PC-9 (cell line): ENCODE measurements around the gene ARHGAP32. TPM values are rescaled to one million over a fixed set of nuclear protein-coding genes. Genes with fewer than 3 reads are reported as not detected.

Source experiments
- BruUV-seq: library from RNA; stranded (reverse); fragments of 400-500 nt; replicated peaks from 2 replicates; lab custom pipeline; 2021; lab: Mats Ljungman, UMichigan
- CTCF ChIA-PET: fragments of 300-600 bp; sonication (Branson Sonifier 250); formaldehyde crosslinking; loops from one replicate; lab custom pipeline; 2022; ENCODE audit warnings: antibody characterized with exemption; lab: Charles Lee
- POLR2A ChIA-PET: fragments of 300-600 bp; sonication (Branson Sonifier 250); formaldehyde crosslinking; loops from one replicate; lab custom pipeline; 2022; ENCODE audit warnings: antibody characterized with exemption; ENCODE audit not compliant: unreplicated experiment; lab: Charles Lee
- DNase-seq, 2 experiments: peaks; one replicate each; pipeline versions ENCODE4 v3.0.0 to v3.0.0-alpha.2; 2015 to 2022; ENCODE audit warnings: mixed read lengths in 1 of 2
- H2AFZ ChIP-seq: fragments of 200-600 bp; sonication (generic); 2 replicates; pipeline ENCODE4 v1.8.1; 2017; ENCODE audit warnings: antibody characterized with exemption
- H3F3A ChIP-seq: fragments of 200-600 bp; sonication (generic); 2 replicates; pipeline ENCODE4 v1.8.1; 2017; ENCODE audit warnings: antibody characterized with exemption, mild to moderate bottlenecking, low read depth; ENCODE audit not compliant: insufficient read depth
- H3K27ac ChIP-seq: fragments of 200-600 bp; sonication (generic); 2 replicates; pipeline ENCODE4 v1.6.1; 2016; ENCODE audit warnings: mixed run types
- H3K27me3 ChIP-seq: fragments of 200-600 bp; sonication (generic); 2 replicates; pipeline ENCODE4 v1.6.1; 2016; ENCODE audit warnings: low read depth, mixed run types; ENCODE audit not compliant: insufficient read depth
- H3K36me3 ChIP-seq: fragments of 200-600 bp; sonication (generic); 2 replicates; pipeline ENCODE4 v1.6.1; 2016; ENCODE audit warnings: low read depth, mixed run types
- H3K4me1 ChIP-seq: fragments of 200-600 bp; sonication (generic); replicated peaks from 2 replicates; pipeline ENCODE4 v1.6.1; 2016; ENCODE audit warnings: mixed run types; ENCODE audit not compliant: insufficient read depth
- H3K4me2 ChIP-seq: fragments of 200-600 bp; sonication (generic); 2 replicates; pipeline ENCODE4 v1.6.1; 2017; ENCODE audit warnings: mixed run types
- H3K4me3 ChIP-seq: fragments of 200-600 bp; sonication (generic); 2 replicates; pipeline ENCODE4 v1.6.1; 2016; ENCODE audit warnings: mixed run types
- H3K79me2 ChIP-seq: fragments of 200-600 bp; sonication (generic); 2 replicates; pipeline ENCODE4 v1.6.1; 2017; ENCODE audit warnings: low read depth, mixed run types
- H3K9me2 ChIP-seq: fragments of 200-600 bp; sonication (generic); 2 replicates; pipeline ENCODE4 v1.8.1; 2017; ENCODE audit warnings: mild to moderate bottlenecking; ENCODE audit not compliant: insufficient read depth
- H3K9me3 ChIP-seq: fragments of 200-600 bp; sonication (generic); 2 replicates; pipeline ENCODE4 v1.8.1; 2016; ENCODE audit warnings: low read depth; ENCODE audit not compliant: insufficient read depth
- H4K20me1 ChIP-seq: fragments of 200-600 bp; sonication (generic); 2 replicates; pipeline ENCODE4 v1.8.1; 2017; ENCODE audit not compliant: insufficient read depth
- EZH2 ChIP-seq: fragments of 200-600 bp; sonication (generic); IDR thresholded peaks from 2 replicates; pipeline ENCODE4 v1.8.0; 2017; ENCODE audit warnings: antibody characterized with exemption, low read depth
- intact Hi-C: fragments of 100-400 bp; cut with micrococcal nuclease; formaldehyde crosslinking; loops from one replicate; pipeline ENCODE4 v1.10.0; 2022; ENCODE audit not compliant: unreplicated experiment
- total RNA-seq: library from RNA; stranded (reverse); gene quantifications from 2 replicates; pipeline ENCODE4 v1.2.3, GENCODE V29; 2021
- TF ChIP-seq, protein P1 (sequence below): fragments of 200-600 bp; sonication (generic); conservative IDR thresholded peaks from 2 replicates; pipeline ENCODE4 v1.6.1; 2017; ENCODE audit warnings: mixed run types, antibody characterized with exemption, mild to moderate bottlenecking, moderate library complexity

ARHGAP32 gene
- total RNA-seq, 1 experiment from 2014 or later = 35.1 TPM

- Histone ChIP-seq H3K4me3 (no peak overlapping the region), H3F3A (no peaks in the 10 kb centered on the region), H3K27me3 (no peaks in the 10 kb centered on the region), H3K4me2 (no peak overlapping the region), H3K27ac (no peak overlapping the region), H3K9me3 (peaks cover 15% of the 10 kb centered on the region), H3K36me3 (no peaks in the 10 kb centered on the region), H3K79me2 (no peaks in the 10 kb centered on the region), H2AFZ (no peak overlapping the region), H3K4me1 (no peaks in the 10 kb centered on the region), H3K9me2 (no peaks in the 10 kb centered on the region), H4K20me1 (no peaks in the 10 kb centered on the region)
- no TSS peak for BruUV-seq
- TF ChIP-seq, protein P1, sequence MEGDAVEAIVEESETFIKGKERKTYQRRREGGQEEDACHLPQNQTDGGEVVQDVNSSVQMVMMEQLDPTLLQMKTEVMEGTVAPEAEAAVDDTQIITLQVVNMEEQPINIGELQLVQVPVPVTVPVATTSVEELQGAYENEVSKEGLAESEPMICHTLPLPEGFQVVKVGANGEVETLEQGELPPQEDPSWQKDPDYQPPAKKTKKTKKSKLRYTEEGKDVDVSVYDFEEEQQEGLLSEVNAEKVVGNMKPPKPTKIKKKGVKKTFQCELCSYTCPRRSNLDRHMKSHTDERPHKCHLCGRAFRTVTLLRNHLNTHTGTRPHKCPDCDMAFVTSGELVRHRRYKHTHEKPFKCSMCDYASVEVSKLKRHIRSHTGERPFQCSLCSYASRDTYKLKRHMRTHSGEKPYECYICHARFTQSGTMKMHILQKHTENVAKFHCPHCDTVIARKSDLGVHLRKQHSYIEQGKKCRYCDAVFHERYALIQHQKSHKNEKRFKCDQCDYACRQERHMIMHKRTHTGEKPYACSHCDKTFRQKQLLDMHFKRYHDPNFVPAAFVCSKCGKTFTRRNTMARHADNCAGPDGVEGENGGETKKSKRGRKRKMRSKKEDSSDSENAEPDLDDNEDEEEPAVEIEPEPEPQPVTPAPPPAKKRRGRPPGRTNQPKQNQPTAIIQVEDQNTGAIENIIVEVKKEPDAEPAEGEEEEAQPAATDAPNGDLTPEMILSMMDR = no peak
- no peak for TF ChIP-seq EZH2
- ChIA-PET POLR2A (no interaction called here), CTCF (no interaction called here)
- DNase-seq = no peak
- intact Hi-C loops = no loop called here
Measured at GRCh38 chr11:129222158-129222557, 30.0 kb upstream of the ARHGAP32 start.

- H3K79me2 ChIP-seq = no peaks in the 10 kb centered on the region
- H3K4me1 ChIP-seq = no peaks in the 10 kb centered on the region
- no peak overlapping the region for H3K4me2 ChIP-seq
- H3K4me3 ChIP-seq = no peak overlapping the region
- no peaks in the 10 kb centered on the region for H3K9me3 ChIP-seq
- H4K20me1 ChIP-seq = peaks cover 1% of the 10 kb centered on the region
- H3K9me2 ChIP-seq = no peaks in the 10 kb centered on the region
- BruUV-seq = no TSS peak
- no peak for TF ChIP-seq EZH2
- no peaks in the 10 kb centered on the region for H3K27me3 ChIP-seq
- CTCF ChIA-PET = no interaction called here
- POLR2A ChIA-PET = no interaction called here
- intact Hi-C loops = no loop called here
- no peak overlapping the region for H3K27ac ChIP-seq
- no peaks in the 10 kb centered on the region for H3F3A ChIP-seq
- no peak for DNase-seq
- no peak overlapping the region for H2AFZ ChIP-seq
- H3K36me3 ChIP-seq = no peaks in the 10 kb centered on the region
Measured at GRCh38 chr11:129215506-129216245, 23.6 kb upstream of the ARHGAP32 start.

DNA sequence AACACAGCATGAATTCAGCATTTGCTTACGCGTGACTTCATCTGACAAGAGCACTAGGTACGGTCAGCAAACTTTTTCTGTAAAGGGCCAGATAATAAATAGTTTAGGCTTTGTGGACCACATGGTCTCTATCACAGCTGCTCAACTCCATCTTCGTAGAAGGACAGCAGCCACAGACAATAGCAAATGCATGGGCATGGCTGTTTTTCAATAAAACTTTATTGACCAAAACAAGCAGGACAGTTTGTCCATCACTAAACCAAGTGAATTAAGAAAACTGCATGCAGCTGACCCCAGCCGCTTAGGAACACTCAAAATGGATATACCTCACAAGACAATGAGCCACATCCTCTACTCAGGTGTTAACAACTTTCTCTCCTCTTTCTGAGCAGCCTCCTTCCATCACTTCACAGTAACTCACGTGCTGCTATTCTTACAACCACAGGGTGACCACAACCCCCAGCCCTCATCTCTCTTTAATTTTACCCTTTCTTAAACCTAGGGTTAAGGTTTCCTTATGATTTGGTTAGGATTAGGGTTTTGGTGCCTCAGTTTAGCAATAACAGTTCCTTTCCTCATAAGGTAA, 22.7 kb upstream of the ARHGAP32 start:
- Histone ChIP-seq H3K9me3 (no peaks in the 10 kb centered on the region), H3K79me2 (no peaks in the 10 kb centered on the region), H4K20me1 (peaks cover 4% of the 10 kb centered on the region), H3K36me3 (no peaks in the 10 kb centered on the region), H3K9me2 (no peaks in the 10 kb centered on the region), H3K27ac (no peak overlapping the region), H3K27me3 (no peaks in the 10 kb centered on the region), H3K4me2 (no peak overlapping the region), H2AFZ (no peak overlapping the region), H3F3A (no peaks in the 10 kb centered on the region), H3K4me3 (no peak overlapping the region), H3K4me1 (no peaks in the 10 kb centered on the region)
- intact Hi-C loops = no loop called here
- CTCF ChIA-PET = no interaction called here
- no peak for DNase-seq
- TF ChIP-seq EZH2 = no peak
- TF ChIP-seq, protein P1 = no peak
- POLR2A ChIA-PET = no interaction called here
- BruUV-seq = no TSS peak
